Muscle layer of duodenum (tissue), 2 donors: ENCODE measurements around the gene MDN1.

Experiments
- H3K27ac ChIP-seq: one replicate; pipeline ENCODE4 v1.7.0; 2013; ENCODE audit warnings: mild to moderate bottlenecking, low read length
- H3K27me3 ChIP-seq: one replicate; pipeline ENCODE4 v1.7.0; 2013; ENCODE audit warnings: low read depth, mild to moderate bottlenecking, control low read depth, low read length
- H3K36me3 ChIP-seq, 2 donors: one replicate each; pipeline ENCODE4 v1.7.0; 2013; ENCODE audit warnings: low read length in 2 of 2, control low read depth in 1 of 2, mild to moderate bottlenecking in 1 of 2; ENCODE audit not compliant: insufficient read depth in 2 of 2, control insufficient read depth in 1 of 2
- H3K4me1 ChIP-seq, 2 donors: one replicate each; pipeline ENCODE4 v1.7.0; 2013; ENCODE audit warnings: low read length in 2 of 2, mild to moderate bottlenecking in 2 of 2, control low read depth in 1 of 2, moderate library complexity in 1 of 2; ENCODE audit not compliant: insufficient read depth in 2 of 2, control insufficient read depth in 1 of 2
- H3K4me3 ChIP-seq, 2 donors: one replicate each; pipeline ENCODE4 v1.7.0; 2013; ENCODE audit warnings: low read length in 2 of 2, low read depth in 1 of 2, mild to moderate bottlenecking in 1 of 2
- H3K9me3 ChIP-seq, 2 donors: one replicate each; pipeline ENCODE4 v1.7.0; 2013; ENCODE audit warnings: low read length in 2 of 2, control low read depth in 1 of 2, mild to moderate bottlenecking in 1 of 2; ENCODE audit not compliant: control insufficient read depth in 1 of 2
- donor health status: healthy.

MDN1 gene

GRCh38 chr6:89597988-89598387 is 221.6 kb downstream of the MDN1 start:
- Histone ChIP-seq H3K36me3 (no peaks in the 10 kb centered on the region), H3K4me3 (no peak overlapping the region), H3K27ac (no peak overlapping the region), H3K27me3 (no peaks in the 10 kb centered on the region), H3K9me3 (no peaks in the 10 kb centered on the region), H3K4me1 (no peaks in the 10 kb centered on the region)

GRCh38 chr6:89597372-89597771 is 222.2 kb downstream of the MDN1 start:
- H3K9me3 ChIP-seq, result no peaks in the 10 kb centered on the region
- H3K4me1 ChIP-seq, result no peaks in the 10 kb centered on the region
- no peak overlapping the region for H3K4me3 ChIP-seq
- H3K36me3 ChIP-seq, result no peaks in the 10 kb centered on the region
- H3K27me3 ChIP-seq, result no peaks in the 10 kb centered on the region
- H3K27ac ChIP-seq, result no peak overlapping the region

- Histone ChIP-seq H3K4me3 (no peak overlapping the region), H3K36me3 (no peaks in the 10 kb centered on the region), H3K27ac (no peak overlapping the region), H3K9me3 (no peaks in the 10 kb centered on the region), H3K4me1 (no peaks in the 10 kb centered on the region), H3K27me3 (no peaks in the 10 kb centered on the region)
Measured at GRCh38 chr6:89596484-89596883, 223.1 kb downstream of the MDN1 start.

GRCh38 chr6:89596056-89596455 is 223.5 kb downstream of the MDN1 start:
- H3K27ac ChIP-seq, result no peak overlapping the region

More at GRCh38 chr6:89596056-89596455, 223.5 kb downstream of the MDN1 start:
- H3K4me1 ChIP-seq, result no peaks in the 10 kb centered on the region
- no peaks in the 10 kb centered on the region for H3K9me3 ChIP-seq
- H3K27me3 ChIP-seq, result no peaks in the 10 kb centered on the region
- H3K36me3 ChIP-seq, result no peaks in the 10 kb centered on the region
- no peak overlapping the region for H3K4me3 ChIP-seq
